CD4-positive, alpha-beta T cell treated with Interleukin-21 for 1 hour (primary cell): ENCODE measurements around the gene PLAAT2.
"Not testable (repeated sequence)": the region's sequence is repeated elsewhere in the genome, so short reads cannot be mapped to it uniquely, and the experiment has no call there.

Experiments
- DNase-seq: peaks from one replicate; pipeline ENCODE4 v3.0.0-alpha.2; 2020

PLAAT2 gene

GRCh38 chr11:63547061-63547460 is 16.1 kb downstream of the PLAAT2 start:
- no peak for DNase-seq

- DNase-seq, result no peak
These were observed 19.5 kb downstream of the PLAAT2 start for GRCh38 chr11:63543711-63544110.

GRCh38 chr11:63542506-63542905 is 20.7 kb downstream of the PLAAT2 start:
- not testable (repeated sequence) for DNase-seq

- no peak for DNase-seq
These were observed 25.7 kb downstream of the PLAAT2 start for GRCh38 chr11:63537293-63538101.

- peak; percentile 72 for DNase-seq
These were observed 26.4 kb downstream of the PLAAT2 start, which contains the start of gene PLAAT4 for GRCh38 chr11:63536669-63537292. PLAAT4 (plus strand) TSS chr11:63536808; CDS start chr11:63536869, 61 bp downstream.

- DNase-seq, result peak; percentile 47
These were observed 27.4 kb downstream of the PLAAT2 start for GRCh38 chr11:63535734-63536133.

GRCh38 chr11:63534895-63535461 is 28.2 kb downstream of the PLAAT2 start:
- DNase-seq, result peak; percentile 50

GRCh38 chr11:63534076-63534475 is 29.1 kb downstream of the PLAAT2 start:
- DNase-seq, result no peak

- no peak for DNase-seq
These were observed 30.2 kb downstream of the PLAAT2 start for GRCh38 chr11:63532799-63533475.

GRCh38 chr11:63532117-63532516 is 31.1 kb downstream of the PLAAT2 start:
- no peak for DNase-seq

GRCh38 chr11:63531074-63531792 is 31.9 kb downstream of the PLAAT2 start:
- peak; percentile 88 for DNase-seq

- DNase-seq, result no peak
These were observed 33.2 kb downstream of the PLAAT2 start for GRCh38 chr11:63530021-63530420.

GRCh38 chr11:63529373-63529772 is 33.8 kb downstream of the PLAAT2 start:
- DNase-seq, result not testable (repeated sequence)

GRCh38 chr11:63528729-63529278 is 34.4 kb downstream of the PLAAT2 start:
- not testable (repeated sequence) for DNase-seq

- DNase-seq, result not testable (repeated sequence)
These were observed 35.0 kb downstream of the PLAAT2 start for GRCh38 chr11:63528156-63528555.

- no peak for DNase-seq
These were observed 35.5 kb downstream of the PLAAT2 start for GRCh38 chr11:63527667-63528066.

- DNase-seq, result no peak
These were observed 40.0 kb downstream of the PLAAT2 start for GRCh38 chr11:63523151-63523550.

GRCh38 chr11:63521896-63522295 is 41.3 kb downstream of the PLAAT2 start:
- DNase-seq, result no peak

- no peak for DNase-seq
These were observed 42.5 kb downstream of the PLAAT2 start for GRCh38 chr11:63520606-63521170.

- DNase-seq, result peak; percentile 49
These were observed 44.6 kb downstream of the PLAAT2 start for GRCh38 chr11:63518548-63518947.

GRCh38 chr11:63517156-63517555 is 46.0 kb downstream of the PLAAT2 start:
- DNase-seq, result no peak

GRCh38 chr11:63516109-63516508 is 47.1 kb downstream of the PLAAT2 start:
- DNase-seq, result no peak
